WTC11 (cell line): Measurements from ENCODE around the gene NCAPH2. TPM values are rescaled to one million over a fixed set of nuclear protein-coding genes. Genes with fewer than 3 reads are reported as not detected.

Source experiments
- ATAC-seq: fragments of 200-7000 bp; cut with Tn5 transposase; 2 replicates; pipeline ENCODE4 v1.10.0; 2021; ENCODE audit warnings: mild to moderate bottlenecking, moderate library complexity
- CTCF ChIA-PET: fragments of 300-600 bp; sonication (Branson Sonifier 250); formaldehyde crosslinking; loops from one replicate; lab custom pipeline; 2021; ENCODE audit warnings: antibody characterized with exemption; lab: Charles Lee
- POLR2A ChIA-PET: fragments of 350-600 bp; sonication (Branson Sonifier 250); formaldehyde crosslinking; loops from one replicate; lab custom pipeline; 2021; ENCODE audit warnings: antibody characterized with exemption; lab: Charles Lee
- DNase-seq: peaks from one replicate; pipeline ENCODE4 v3.0.0; 2021; ENCODE audit warnings: low spot score
- H3K27ac Mint-ChIP-seq: 2 replicates; pipeline ENCODE4 v1.8.0; 2021; ENCODE audit warnings: mixed read lengths
- H3K27me3 Mint-ChIP-seq: 2 replicates; pipeline ENCODE4 v1.8.0; 2021; ENCODE audit warnings: low read depth, mild to moderate bottlenecking, moderate library complexity, mixed read lengths
- H3K36me3 Mint-ChIP-seq: 2 replicates; pipeline ENCODE4 v1.8.0; 2021; ENCODE audit warnings: mixed read lengths
- H3K4me1 Mint-ChIP-seq: 2 replicates; pipeline ENCODE4 v1.8.0; 2022; ENCODE audit warnings: mixed read lengths
- H3K4me3 Mint-ChIP-seq: 2 replicates; pipeline ENCODE4 v1.8.0; 2021; ENCODE audit warnings: mild to moderate bottlenecking, moderate library complexity, mixed read lengths
- H3K9me3 Mint-ChIP-seq: 2 replicates; pipeline ENCODE4 v1.8.0; 2021; ENCODE audit warnings: mixed read lengths
- EMX1 ChIP-seq: fragments of 250-450 bp; sonication (Bioruptor Pico); IDR thresholded peaks from 2 replicates; pipeline ENCODE4 v1.8.0; 2021; ENCODE audit warnings: mild to moderate bottlenecking
- GABPB1 ChIP-seq: sonication (generic); formaldehyde crosslinking; IDR thresholded peaks from 2 replicates; pipeline ENCODE4 v1.8.1; 2023; ENCODE audit warnings: mild to moderate bottlenecking, missing genetic modification reagents
- GTF2I ChIP-seq: fragments of 250-450 bp; sonication (Bioruptor Pico); conservative IDR thresholded peaks from 2 replicates; pipeline ENCODE4 v1.4.0; 2021; ENCODE audit warnings: mild to moderate bottlenecking
- RELA ChIP-seq: sonication (generic); formaldehyde crosslinking; IDR thresholded peaks from 2 replicates; pipeline ENCODE4 v1.8.1; 2022; ENCODE audit warnings: missing genetic modification reagents, mild to moderate bottlenecking, borderline replicate concordance
- SP1 ChIP-seq: sonication (generic); formaldehyde crosslinking; conservative IDR thresholded peaks from 2 replicates; pipeline ENCODE4 v1.8.1; 2022; ENCODE audit warnings: missing genetic modification reagents
- TCF7 ChIP-seq: sonication (generic); formaldehyde crosslinking; IDR thresholded peaks from 2 replicates; pipeline ENCODE4 v1.8.0; 2022; ENCODE audit warnings: mild to moderate bottlenecking, low read depth, missing genetic modification reagents, moderate library complexity
- TEAD1 ChIP-seq: sonication (generic); formaldehyde crosslinking; IDR thresholded peaks from 2 replicates; pipeline ENCODE4 v1.8.0; 2022; ENCODE audit warnings: mild to moderate bottlenecking, missing genetic modification reagents
- TP53 ChIP-seq: sonication (generic); formaldehyde crosslinking; IDR thresholded peaks from 2 replicates; pipeline ENCODE4 v1.8.1; 2023; ENCODE audit warnings: mild to moderate bottlenecking, missing genetic modification reagents
- ZNF121 ChIP-seq: sonication (generic); formaldehyde crosslinking; IDR thresholded peaks from 2 replicates; pipeline ENCODE4 v1.8.0; 2023; ENCODE audit warnings: missing genetic modification reagents
- total RNA-seq: library from RNA; stranded (reverse); gene quantifications from 3 replicates; pipeline ENCODE4 v1.2.3, GENCODE V29; 2021
- TF ChIP-seq, protein P1 (sequence below): sonication (generic); formaldehyde crosslinking; IDR thresholded peaks from 2 replicates; pipeline ENCODE4 v1.8.0; 2022; ENCODE audit warnings: mild to moderate bottlenecking, missing genetic modification reagents
- TF ChIP-seq, protein P2 (sequence below): sonication (generic); formaldehyde crosslinking; IDR thresholded peaks from 2 replicates; pipeline ENCODE4 v1.8.1; 2022; ENCODE audit warnings: mild to moderate bottlenecking, missing genetic modification reagents, moderate library complexity, borderline replicate concordance
- TF ChIP-seq, protein P3 (sequence below): sonication (generic); formaldehyde crosslinking; IDR thresholded peaks from 2 replicates; pipeline ENCODE4 v1.8.0; 2022; ENCODE audit warnings: missing genetic modification reagents
- TF ChIP-seq, protein P4 (sequence below): sonication (generic); formaldehyde crosslinking; IDR thresholded peaks from 2 replicates; pipeline ENCODE4 v1.8.1; 2023; ENCODE audit warnings: mild to moderate bottlenecking, missing genetic modification reagents
- TF ChIP-seq, protein P5 (sequence below): sonication (generic); formaldehyde crosslinking; IDR thresholded peaks from 2 replicates; pipeline ENCODE4 v1.8.0; 2023; ENCODE audit warnings: missing genetic modification reagents, mild to moderate bottlenecking, borderline replicate concordance
- TF ChIP-seq, protein P6 (sequence below): sonication (generic); formaldehyde crosslinking; IDR thresholded peaks from 2 replicates; pipeline ENCODE4 v1.8.0; 2022; ENCODE audit warnings: mild to moderate bottlenecking, missing genetic modification reagents

Gene NCAPH2
- total RNA-seq, 1 experiment from 2014 or later: 78.4 TPM

DNA sequence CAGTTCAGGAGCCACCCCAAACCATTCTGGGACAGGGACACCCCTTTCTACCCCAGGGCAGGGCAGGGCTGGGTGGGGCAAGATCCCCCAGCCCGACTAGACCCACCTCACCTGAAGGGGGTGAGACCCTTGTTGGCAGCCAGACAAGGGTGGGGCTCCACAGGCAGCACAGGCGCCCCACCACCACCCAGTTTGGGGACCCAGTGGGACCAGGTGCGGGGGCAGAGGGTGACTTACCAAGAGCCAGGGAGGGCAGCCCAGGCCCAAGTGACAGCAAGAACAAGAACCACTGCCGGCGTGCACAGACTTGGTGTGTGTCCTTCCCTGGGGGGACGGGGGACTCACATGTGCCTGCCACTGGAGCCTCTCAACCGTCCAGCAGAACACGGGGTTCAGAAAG is 24.5 kb upstream of the NCAPH2 start:
- DNase-seq (no peak), ATAC-seq (no peak)
- no peak overlapping the region for H3K4me3 Mint-ChIP-seq
- H3K36me3 Mint-ChIP-seq: no peaks in the 10 kb centered on the region
- H3K27me3 Mint-ChIP-seq: peaks cover 24% of the 10 kb centered on the region
- H3K27ac Mint-ChIP-seq: no peak overlapping the region
- no peaks in the 10 kb centered on the region for H3K9me3 Mint-ChIP-seq
- CTCF ChIA-PET: interaction anchor here (0.7 to 1.6 kb wide), 4 partner anchors 11 to 84 kb away, joined by 3 to 6 read pairs (median 6); partner anchors contain the start of gene SCO2
- POLR2A ChIA-PET: no interaction called here
- H3K4me1 Mint-ChIP-seq: peaks cover 4% of the 10 kb centered on the region
- no peak for TF ChIP-seq RELA (CRISPR knock-in tag)
- TF ChIP-seq, all 79 proteins: peak for 0

DNA sequence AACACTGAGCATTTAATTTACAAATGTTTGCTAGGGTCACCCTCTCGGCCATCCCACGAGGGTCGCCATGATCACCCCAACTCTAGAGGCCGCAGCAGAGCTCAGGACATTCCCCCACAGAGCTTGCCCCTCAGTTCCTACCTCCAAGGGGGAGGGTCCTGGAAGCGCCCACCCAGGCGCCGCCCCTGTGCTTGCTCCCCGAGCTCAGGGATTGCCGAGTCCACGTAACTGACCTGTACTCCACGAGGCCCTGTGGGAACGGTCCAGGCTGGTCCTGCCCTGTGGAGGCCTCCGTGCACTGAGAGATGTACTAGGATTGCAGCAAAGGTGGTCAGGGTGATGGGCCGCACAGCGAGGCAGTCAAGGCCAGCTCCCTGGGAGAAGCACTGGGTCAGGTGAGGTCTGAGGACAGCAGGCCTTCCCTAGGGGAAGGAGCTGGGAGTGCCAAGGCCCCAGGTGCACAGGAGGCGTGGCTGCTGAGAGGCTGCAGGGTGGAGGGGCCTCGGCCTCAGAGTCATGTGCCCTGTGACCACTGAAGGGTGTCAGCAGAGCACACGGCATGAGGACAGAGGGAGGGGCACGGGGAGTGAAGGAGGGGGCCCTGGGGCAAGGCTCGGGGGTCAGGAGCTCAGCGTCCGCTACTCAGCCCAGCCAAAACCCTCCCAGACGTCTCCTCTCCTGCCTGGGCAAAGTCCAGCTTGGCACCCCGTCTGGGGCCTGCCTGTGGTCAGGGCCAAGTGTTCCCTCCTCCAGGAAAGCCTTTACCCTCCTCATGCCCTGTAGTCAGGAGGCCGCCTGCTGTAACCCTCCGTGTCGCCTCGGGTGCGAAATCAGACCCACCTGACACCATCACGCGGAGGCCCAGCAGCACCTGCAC is 23.8 kb upstream of the NCAPH2 start:
- ChIA-PET POLR2A (interaction anchor here (0.6 kb wide), 1 partner anchor 44 kb away, joined by 6 read pairs; no protein-coding TSS in a partner anchor), CTCF (interaction anchor here (0.6 to 1.6 kb wide), 7 partner anchors 11 to 136 kb away, joined by 3 to 6 read pairs (median 5); partner anchors contain the start of genes LMF2, NCAPH2 and SCO2)
- Mint-ChIP-seq H3K27ac (no peak overlapping the region), H3K27me3 (peaks cover 17% of the 10 kb centered on the region), H3K9me3 (no peaks in the 10 kb centered on the region), H3K4me1 (peaks cover 3% of the 10 kb centered on the region; the same call in 1 of the 2 replicates), H3K4me3 (no peak overlapping the region), H3K36me3 (no peaks in the 10 kb centered on the region)
- ATAC-seq: no peak
- TF ChIP-seq, protein P1, sequence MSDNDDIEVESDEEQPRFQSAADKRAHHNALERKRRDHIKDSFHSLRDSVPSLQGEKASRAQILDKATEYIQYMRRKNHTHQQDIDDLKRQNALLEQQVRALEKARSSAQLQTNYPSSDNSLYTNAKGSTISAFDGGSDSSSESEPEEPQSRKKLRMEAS (CRISPR knock-in tag): 0 out of 2 replicates have a peak, but pooled peaks have one; percentile 37
- TF ChIP-seq GTF2I (CRISPR knock-in tag) (no peak), TEAD1 (CRISPR knock-in tag) (no peak)
- TF ChIP-seq, protein P2, sequence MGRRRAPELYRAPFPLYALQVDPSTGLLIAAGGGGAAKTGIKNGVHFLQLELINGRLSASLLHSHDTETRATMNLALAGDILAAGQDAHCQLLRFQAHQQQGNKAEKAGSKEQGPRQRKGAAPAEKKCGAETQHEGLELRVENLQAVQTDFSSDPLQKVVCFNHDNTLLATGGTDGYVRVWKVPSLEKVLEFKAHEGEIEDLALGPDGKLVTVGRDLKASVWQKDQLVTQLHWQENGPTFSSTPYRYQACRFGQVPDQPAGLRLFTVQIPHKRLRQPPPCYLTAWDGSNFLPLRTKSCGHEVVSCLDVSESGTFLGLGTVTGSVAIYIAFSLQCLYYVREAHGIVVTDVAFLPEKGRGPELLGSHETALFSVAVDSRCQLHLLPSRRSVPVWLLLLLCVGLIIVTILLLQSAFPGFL: no peak
- TF ChIP-seq, protein P3, sequence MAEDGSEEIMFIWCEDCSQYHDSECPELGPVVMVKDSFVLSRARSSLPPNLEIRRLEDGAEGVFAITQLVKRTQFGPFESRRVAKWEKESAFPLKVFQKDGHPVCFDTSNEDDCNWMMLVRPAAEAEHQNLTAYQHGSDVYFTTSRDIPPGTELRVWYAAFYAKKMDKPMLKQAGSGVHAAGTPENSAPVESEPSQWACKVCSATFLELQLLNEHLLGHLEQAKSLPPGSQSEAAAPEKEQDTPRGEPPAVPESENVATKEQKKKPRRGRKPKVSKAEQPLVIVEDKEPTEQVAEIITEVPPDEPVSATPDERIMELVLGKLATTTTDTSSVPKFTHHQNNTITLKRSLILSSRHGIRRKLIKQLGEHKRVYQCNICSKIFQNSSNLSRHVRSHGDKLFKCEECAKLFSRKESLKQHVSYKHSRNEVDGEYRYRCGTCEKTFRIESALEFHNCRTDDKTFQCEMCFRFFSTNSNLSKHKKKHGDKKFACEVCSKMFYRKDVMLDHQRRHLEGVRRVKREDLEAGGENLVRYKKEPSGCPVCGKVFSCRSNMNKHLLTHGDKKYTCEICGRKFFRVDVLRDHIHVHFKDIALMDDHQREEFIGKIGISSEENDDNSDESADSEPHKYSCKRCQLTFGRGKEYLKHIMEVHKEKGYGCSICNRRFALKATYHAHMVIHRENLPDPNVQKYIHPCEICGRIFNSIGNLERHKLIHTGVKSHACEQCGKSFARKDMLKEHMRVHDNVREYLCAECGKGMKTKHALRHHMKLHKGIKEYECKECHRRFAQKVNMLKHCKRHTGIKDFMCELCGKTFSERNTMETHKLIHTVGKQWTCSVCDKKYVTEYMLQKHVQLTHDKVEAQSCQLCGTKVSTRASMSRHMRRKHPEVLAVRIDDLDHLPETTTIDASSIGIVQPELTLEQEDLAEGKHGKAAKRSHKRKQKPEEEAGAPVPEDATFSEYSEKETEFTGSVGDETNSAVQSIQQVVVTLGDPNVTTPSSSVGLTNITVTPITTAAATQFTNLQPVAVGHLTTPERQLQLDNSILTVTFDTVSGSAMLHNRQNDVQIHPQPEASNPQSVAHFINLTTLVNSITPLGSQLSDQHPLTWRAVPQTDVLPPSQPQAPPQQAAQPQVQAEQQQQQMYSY (CRISPR knock-in tag): no peak
- TF ChIP-seq, protein P4, sequence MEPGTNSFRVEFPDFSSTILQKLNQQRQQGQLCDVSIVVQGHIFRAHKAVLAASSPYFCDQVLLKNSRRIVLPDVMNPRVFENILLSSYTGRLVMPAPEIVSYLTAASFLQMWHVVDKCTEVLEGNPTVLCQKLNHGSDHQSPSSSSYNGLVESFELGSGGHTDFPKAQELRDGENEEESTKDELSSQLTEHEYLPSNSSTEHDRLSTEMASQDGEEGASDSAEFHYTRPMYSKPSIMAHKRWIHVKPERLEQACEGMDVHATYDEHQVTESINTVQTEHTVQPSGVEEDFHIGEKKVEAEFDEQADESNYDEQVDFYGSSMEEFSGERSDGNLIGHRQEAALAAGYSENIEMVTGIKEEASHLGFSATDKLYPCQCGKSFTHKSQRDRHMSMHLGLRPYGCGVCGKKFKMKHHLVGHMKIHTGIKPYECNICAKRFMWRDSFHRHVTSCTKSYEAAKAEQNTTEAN: no peak
- no peak for DNase-seq

DNA sequence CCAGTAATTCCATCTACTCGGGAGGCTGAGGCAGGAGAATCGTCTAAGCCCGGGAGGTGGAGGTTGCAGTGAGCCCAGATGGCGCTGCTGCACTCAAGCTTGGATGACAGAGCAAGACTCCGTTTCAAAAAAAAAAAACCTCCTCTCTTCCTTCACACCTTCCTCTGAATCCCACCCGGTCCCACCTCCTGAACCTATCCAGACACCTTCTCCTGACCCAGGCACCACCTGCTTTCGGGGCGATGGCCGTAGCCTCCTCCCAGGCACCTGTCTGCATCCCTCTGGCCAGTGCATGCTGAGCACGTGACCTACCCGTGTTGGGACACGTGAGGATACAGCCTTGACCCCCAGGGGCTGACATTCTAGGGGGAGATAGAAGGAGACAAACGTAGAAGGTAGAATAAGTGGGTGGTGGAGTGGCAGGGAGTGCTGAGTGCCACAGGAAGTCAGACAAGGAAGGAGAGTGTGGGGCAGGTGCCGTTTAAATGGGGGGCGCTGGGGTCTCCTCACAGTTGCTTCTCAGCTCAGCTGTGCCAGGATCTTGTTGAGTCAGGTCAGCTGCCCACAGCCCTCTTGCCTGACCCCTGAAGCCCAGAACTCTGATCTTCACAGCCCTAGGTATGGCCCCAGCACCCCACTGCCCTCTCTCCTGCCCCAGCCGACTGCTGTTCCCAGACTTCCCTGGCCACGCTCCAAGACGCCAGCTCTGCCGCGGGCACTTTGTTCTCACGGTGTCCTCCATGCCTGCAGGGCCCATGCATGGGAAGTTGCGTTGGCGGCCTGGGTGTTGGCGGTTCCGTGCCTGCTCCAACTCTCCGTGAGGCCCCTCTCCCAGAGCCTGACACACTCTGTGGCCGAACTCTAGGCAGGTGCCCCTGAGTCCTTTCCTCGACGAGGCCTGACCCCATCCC is 22.5 kb upstream of the NCAPH2 start:
- H3K27me3 Mint-ChIP-seq: peaks cover 5% of the 10 kb centered on the region
- no peaks in the 10 kb centered on the region for H3K9me3 Mint-ChIP-seq
- POLR2A ChIA-PET: interaction anchor here (1.0 kb wide), 1 partner anchor 12 kb away, joined by 3 read pairs; no protein-coding TSS in a partner anchor
- DNase-seq (no peak), ATAC-seq (no peak)
- H3K27ac Mint-ChIP-seq: peak overlapping the region; percentile 14; the same call in 1 of the 2 replicates
- no peak overlapping the region for H3K4me3 Mint-ChIP-seq
- H3K4me1 Mint-ChIP-seq: no peaks in the 10 kb centered on the region
- CTCF ChIA-PET: interaction anchor here (1.1 to 1.6 kb wide), 4 partner anchors 17 to 86 kb away, joined by 3 to 6 read pairs (median 5); partner anchors contain the start of genes LMF2, NCAPH2 and SCO2
- H3K36me3 Mint-ChIP-seq: no peaks in the 10 kb centered on the region
- TF ChIP-seq ZNF121 (CRISPR knock-in tag) (no peak), EMX1 (CRISPR knock-in tag) (no peak), GABPB1 (CRISPR knock-in tag) (peak; percentile 54), TP53 (CRISPR knock-in tag) (0 out of 2 replicates have a peak, but pooled peaks have one; percentile 21), SP1 (CRISPR knock-in tag) (no peak), TCF7 (CRISPR knock-in tag) (no peak)
- TF ChIP-seq, protein P5, sequence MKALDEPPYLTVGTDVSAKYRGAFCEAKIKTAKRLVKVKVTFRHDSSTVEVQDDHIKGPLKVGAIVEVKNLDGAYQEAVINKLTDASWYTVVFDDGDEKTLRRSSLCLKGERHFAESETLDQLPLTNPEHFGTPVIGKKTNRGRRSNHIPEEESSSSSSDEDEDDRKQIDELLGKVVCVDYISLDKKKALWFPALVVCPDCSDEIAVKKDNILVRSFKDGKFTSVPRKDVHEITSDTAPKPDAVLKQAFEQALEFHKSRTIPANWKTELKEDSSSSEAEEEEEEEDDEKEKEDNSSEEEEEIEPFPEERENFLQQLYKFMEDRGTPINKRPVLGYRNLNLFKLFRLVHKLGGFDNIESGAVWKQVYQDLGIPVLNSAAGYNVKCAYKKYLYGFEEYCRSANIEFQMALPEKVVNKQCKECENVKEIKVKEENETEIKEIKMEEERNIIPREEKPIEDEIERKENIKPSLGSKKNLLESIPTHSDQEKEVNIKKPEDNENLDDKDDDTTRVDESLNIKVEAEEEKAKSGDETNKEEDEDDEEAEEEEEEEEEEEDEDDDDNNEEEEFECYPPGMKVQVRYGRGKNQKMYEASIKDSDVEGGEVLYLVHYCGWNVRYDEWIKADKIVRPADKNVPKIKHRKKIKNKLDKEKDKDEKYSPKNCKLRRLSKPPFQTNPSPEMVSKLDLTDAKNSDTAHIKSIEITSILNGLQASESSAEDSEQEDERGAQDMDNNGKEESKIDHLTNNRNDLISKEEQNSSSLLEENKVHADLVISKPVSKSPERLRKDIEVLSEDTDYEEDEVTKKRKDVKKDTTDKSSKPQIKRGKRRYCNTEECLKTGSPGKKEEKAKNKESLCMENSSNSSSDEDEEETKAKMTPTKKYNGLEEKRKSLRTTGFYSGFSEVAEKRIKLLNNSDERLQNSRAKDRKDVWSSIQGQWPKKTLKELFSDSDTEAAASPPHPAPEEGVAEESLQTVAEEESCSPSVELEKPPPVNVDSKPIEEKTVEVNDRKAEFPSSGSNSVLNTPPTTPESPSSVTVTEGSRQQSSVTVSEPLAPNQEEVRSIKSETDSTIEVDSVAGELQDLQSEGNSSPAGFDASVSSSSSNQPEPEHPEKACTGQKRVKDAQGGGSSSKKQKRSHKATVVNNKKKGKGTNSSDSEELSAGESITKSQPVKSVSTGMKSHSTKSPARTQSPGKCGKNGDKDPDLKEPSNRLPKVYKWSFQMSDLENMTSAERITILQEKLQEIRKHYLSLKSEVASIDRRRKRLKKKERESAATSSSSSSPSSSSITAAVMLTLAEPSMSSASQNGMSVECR (CRISPR knock-in tag): no peak
- TF ChIP-seq, protein P6, sequence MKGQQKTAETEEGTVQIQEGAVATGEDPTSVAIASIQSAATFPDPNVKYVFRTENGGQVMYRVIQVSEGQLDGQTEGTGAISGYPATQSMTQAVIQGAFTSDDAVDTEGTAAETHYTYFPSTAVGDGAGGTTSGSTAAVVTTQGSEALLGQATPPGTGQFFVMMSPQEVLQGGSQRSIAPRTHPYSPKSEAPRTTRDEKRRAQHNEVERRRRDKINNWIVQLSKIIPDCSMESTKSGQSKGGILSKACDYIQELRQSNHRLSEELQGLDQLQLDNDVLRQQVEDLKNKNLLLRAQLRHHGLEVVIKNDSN: peak; percentile 79; the same call in 1 of the 2 replicates
- TF ChIP-seq, protein P1 (CRISPR knock-in tag): peak; percentile 37; the same call in 1 of the 2 replicates
